GM12891 (cell line): ENCODE results near the gene DNAJB7.

Source experiments
- DNase-seq: peaks from one replicate; pipeline ENCODE4 v3.0.0; 2011; ENCODE audit warnings: low spot score; ENCODE audit not compliant: insufficient read length
- FAIRE-seq: peaks from 2 replicates; lab custom pipeline; 2011; peaks lifted over from hg19 to GRCh38; lab: Jason Lieb, UNC
- PAX5 ChIP-seq: IDR thresholded peaks from 2 replicates; pipeline ENCODE4 v1.6.1; 2011; ENCODE audit warnings: low read length, moderate library complexity, mild to moderate bottlenecking; ENCODE audit not compliant: insufficient read depth, severe bottlenecking
- POLR2A ChIP-seq: IDR thresholded peaks from 2 replicates; pipeline ENCODE4 v1.6.1; 2011; ENCODE audit warnings: low read depth, low read length, control low read depth
- POLR2AphosphoS5 ChIP-seq: IDR thresholded peaks from 2 replicates; pipeline ENCODE4 v1.6.1; 2011; ENCODE audit warnings: low read depth, low read length, control low read depth
- POU2F2 ChIP-seq: IDR thresholded peaks from 2 replicates; pipeline ENCODE4 v1.6.1; 2011; ENCODE audit warnings: low read depth, mild to moderate bottlenecking, control low read depth, low read length, moderate library complexity
- SPI1 ChIP-seq: IDR thresholded peaks from 2 replicates; pipeline ENCODE4 v1.6.1; 2011; ENCODE audit warnings: low read depth, low read length, control low read depth
- TAF1 ChIP-seq: IDR thresholded peaks from 2 replicates; pipeline ENCODE4 v1.6.1; 2011; ENCODE audit warnings: low read depth, low read length, control low read depth

DNAJB7 gene

GRCh38 chr22:40819599-40820140 lies 42.2 kb downstream of the DNAJB7 start:
- no peak for FAIRE-seq
- no peak for DNase-seq
- TF ChIP-seq SPI1 (no peak), POLR2A (no peak), TAF1 (no peak), PAX5 (no peak), POU2F2 (no peak), POLR2AphosphoS5 (no peak)

GRCh38 chr22:40818747-40819598 lies 42.9 kb downstream of the DNAJB7 start, which contains the start of gene SLC25A17:
SLC25A17 (minus strand) TSS chr22:40819346; CDS start chr22:40819248, 98 bp downstream.
- FAIRE-seq (peak; percentile 88), DNase-seq (peak; percentile 90)
- TF ChIP-seq POLR2A (peak; percentile 64), SPI1 (peak; percentile 36; the same call in 1 of the 2 replicates), TAF1 (no peak), POLR2AphosphoS5 (0 out of 2 replicates have a peak, but pooled peaks have one; percentile 32), PAX5 (no peak)

- FAIRE-seq (no peak), DNase-seq (no peak)
- TF ChIP-seq POU2F2, result no peak
- no peak for TF ChIP-seq POLR2AphosphoS5
- 0 out of 2 replicates have a peak, but pooled peaks have one; percentile 19 for TF ChIP-seq TAF1
- 0 out of 2 replicates have a peak, but pooled peaks have one; percentile 5 for TF ChIP-seq SPI1
- 0 out of 2 replicates have a peak, but pooled peaks have one; percentile 2 for TF ChIP-seq POLR2A
- no peak for TF ChIP-seq PAX5
Measured at GRCh38 chr22:40818192-40818746, 43.6 kb downstream of the DNAJB7 start.

- TF ChIP-seq PAX5 (no peak), POLR2AphosphoS5 (no peak), SPI1 (peak; percentile 61), TAF1 (no peak), POU2F2 (no peak), POLR2A (peak; percentile 35; the same call in 1 of the 2 replicates)
- peak; percentile 71 for FAIRE-seq
- DNase-seq, result no peak
Measured at GRCh38 chr22:40817737-40818136, 44.2 kb downstream of the DNAJB7 start.

GRCh38 chr22:40813912-40814315 lies 48.0 kb downstream of the DNAJB7 start:
- DNase-seq (no peak), FAIRE-seq (no peak)
- TF ChIP-seq TAF1 (no peak), POLR2AphosphoS5 (no peak), SPI1 (no peak), POLR2A (no peak), POU2F2 (no peak), PAX5 (no peak)
